ENCODE measurements around the gene SMIM38.
"Not testable (repeated sequence)": the region's sequence is repeated elsewhere in the genome, so short reads cannot be mapped to it uniquely, and the experiment has no call there.

Gene SMIM38

GRCh38 chr11:69140161-69140560, 15.6 kb upstream of the SMIM38 start:
- not testable (repeated sequence) for DNase-seq (ENCODE audit: low spot score)

GRCh38 chr11:69140635-69141034, 15.1 kb upstream of the SMIM38 start:
- DNase-seq (ENCODE audit: low spot score) = no peak

- no peak for DNase-seq (ENCODE audit: low spot score)
Measured at GRCh38 chr11:69141742-69142141, 14.0 kb upstream of the SMIM38 start.

GRCh38 chr11:69142895-69143294, 12.8 kb upstream of the SMIM38 start:
- no peak for DNase-seq (ENCODE audit: low spot score)

- DNase-seq (ENCODE audit: low spot score) = no peak
Measured at GRCh38 chr11:69144316-69145049, 11.3 kb upstream of the SMIM38 start.

GRCh38 chr11:69145050-69145380, 10.7 kb upstream of the SMIM38 start:
- DNase-seq (ENCODE audit: low spot score) = no peak

GRCh38 chr11:69148377-69148762, 7.4 kb upstream of the SMIM38 start:
- DNase-seq (ENCODE audit: low spot score) = no peak

- no peak for DNase-seq (ENCODE audit: low spot score)
Measured at GRCh38 chr11:69148806-69149205, 6.9 kb upstream of the SMIM38 start.

GRCh38 chr11:69149338-69150045, 6.2 kb upstream of the SMIM38 start:
- DNase-seq (ENCODE audit: low spot score) = not testable (repeated sequence)

GRCh38 chr11:69150175-69150574, 5.6 kb upstream of the SMIM38 start:
- no peak for DNase-seq (ENCODE audit: low spot score)

- peak; percentile 53 for DNase-seq (ENCODE audit: low spot score)
Measured at GRCh38 chr11:69151836-69152235, 3.9 kb upstream of the SMIM38 start.

GRCh38 chr11:69152733-69153421, 2.9 kb upstream of the SMIM38 start:
- no peak for DNase-seq (ENCODE audit: low spot score)

- DNase-seq (ENCODE audit: low spot score) = no peak
Measured at GRCh38 chr11:69153661-69154060, 2.1 kb upstream of the SMIM38 start.

GRCh38 chr11:69154211-69154913, 1.4 kb upstream of the SMIM38 start:
- DNase-seq (ENCODE audit: low spot score) = no peak

- no peak for DNase-seq (ENCODE audit: low spot score)
Measured at GRCh38 chr11:69154938-69155301, 815 bp upstream of the SMIM38 start.

- no peak for DNase-seq (ENCODE audit: low spot score)
Measured at GRCh38 chr11:69156235-69156639, 502 bp downstream of the SMIM38 start.

- no peak for DNase-seq (ENCODE audit: low spot score)
Measured at GRCh38 chr11:69156673-69157155, 979 bp downstream of the SMIM38 start.

GRCh38 chr11:69157156-69157821, 1.6 kb downstream of the SMIM38 start:
- peak; percentile 64 for DNase-seq (ENCODE audit: low spot score)

GRCh38 chr11:69157822-69158231, 2.1 kb downstream of the SMIM38 start:
- DNase-seq (ENCODE audit: low spot score) = no peak

GRCh38 chr11:69158301-69159149, 2.8 kb downstream of the SMIM38 start:
- no peak for DNase-seq (ENCODE audit: low spot score)
